Measurements from ENCODE around the gene LMF1. TPM values are rescaled to one million over a fixed set of nuclear protein-coding genes. Genes with fewer than 3 reads are reported as not detected.
A peak's percentile ranks its signal among the peaks of the same experiment; 100 is the strongest.
"Not testable (repeated sequence)": the region's sequence is repeated elsewhere in the genome, so short reads cannot be mapped to it uniquely, and the experiment has no call there.

The LMF1 gene
- total RNA-seq, 1 experiment from 2014 or later, result 25.9 TPM

- no peak for DNase-seq (ENCODE audit: low spot score)
- in situ Hi-C loops (cut with HindIII; ENCODE audit: low sequenced_read_pairs), result no loop called here
Observed at GRCh38 chr16:894136-894535, 76.6 kb downstream of the LMF1 start.

DNA sequence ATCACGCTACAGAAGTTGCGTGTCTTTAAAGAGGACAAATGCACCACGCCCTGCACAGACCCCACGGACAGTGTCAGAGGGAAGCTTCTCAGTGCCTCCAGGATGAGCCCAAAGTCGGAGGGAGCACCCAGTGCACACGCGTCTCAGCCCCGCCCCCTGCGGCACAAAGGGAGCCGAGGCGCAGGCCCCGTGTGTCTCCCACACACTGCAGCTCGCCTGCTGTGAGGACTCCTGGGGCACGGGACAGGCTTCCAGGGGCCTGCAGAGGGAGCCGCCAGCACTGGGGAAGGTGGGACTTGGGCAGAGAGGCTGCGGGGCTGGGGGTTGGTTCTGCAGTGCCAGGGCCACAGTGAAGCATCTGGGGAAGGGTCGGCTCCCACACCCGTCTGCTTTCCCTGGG, 77.4 kb downstream of the LMF1 start:
- in situ Hi-C loops (cut with HindIII; ENCODE audit: low sequenced_read_pairs), result no loop called here
- no peak for DNase-seq (ENCODE audit: low spot score)

DNA sequence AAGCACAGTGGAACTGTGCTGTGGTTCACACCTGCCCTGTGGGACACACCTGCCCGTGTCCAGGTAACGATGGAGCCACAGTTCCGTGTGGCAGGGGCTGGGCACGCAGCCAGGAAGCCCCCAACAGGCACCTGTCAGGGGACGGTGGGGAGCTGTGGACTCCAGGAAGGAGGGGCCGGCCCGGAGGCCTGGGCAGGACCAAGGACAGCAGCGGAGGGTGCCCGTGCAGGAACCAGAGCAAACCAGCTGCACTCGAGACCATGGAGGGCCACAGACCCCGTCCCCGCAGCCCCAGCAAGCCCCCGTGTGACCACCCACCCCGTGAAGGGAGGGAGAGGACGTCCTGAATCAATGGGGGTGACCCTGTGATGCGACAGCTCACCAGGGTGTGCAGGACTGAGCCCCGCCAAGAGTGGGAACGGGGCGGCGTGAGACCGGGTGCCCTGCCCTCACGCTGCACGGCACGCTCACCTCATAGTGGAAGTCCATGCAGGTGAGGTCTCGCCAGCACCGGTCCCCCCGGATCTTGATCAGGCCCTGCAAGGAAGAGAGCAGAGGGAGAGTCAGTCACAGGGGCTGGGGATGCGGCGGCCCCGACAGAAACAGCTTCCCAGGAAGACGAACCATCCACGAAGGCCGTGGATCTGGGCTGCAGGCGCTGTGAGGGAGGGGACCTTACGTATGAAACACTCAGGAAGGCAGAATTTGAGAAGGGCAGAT, 78.1 kb downstream of the LMF1 start:
- in situ Hi-C loops (cut with HindIII; ENCODE audit: low sequenced_read_pairs), result no loop called here
- DNase-seq (ENCODE audit: low spot score), result no peak

DNA sequence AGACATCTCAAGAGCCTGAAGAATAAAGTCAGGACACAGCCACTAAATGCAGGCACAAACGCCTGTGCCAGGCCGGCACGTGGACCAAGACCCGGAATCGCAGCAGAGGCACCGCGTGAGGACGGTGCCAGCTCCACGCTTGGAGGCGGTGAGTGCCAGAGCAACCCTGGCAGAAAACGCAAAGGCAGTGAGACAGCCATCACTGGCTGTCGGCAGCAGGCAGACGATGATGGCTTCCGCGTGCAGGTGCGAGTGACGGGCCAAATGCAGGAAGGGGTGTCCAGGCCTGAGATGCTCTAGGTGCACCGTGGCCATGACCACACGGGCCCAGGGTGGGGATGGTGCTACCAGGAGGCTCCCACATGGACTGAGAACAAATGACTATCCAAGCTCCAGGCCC, 78.8 kb downstream of the LMF1 start:
- DNase-seq (ENCODE audit: low spot score), result peak; percentile 2
- in situ Hi-C loops (cut with HindIII; ENCODE audit: low sequenced_read_pairs), result no loop called here

DNA sequence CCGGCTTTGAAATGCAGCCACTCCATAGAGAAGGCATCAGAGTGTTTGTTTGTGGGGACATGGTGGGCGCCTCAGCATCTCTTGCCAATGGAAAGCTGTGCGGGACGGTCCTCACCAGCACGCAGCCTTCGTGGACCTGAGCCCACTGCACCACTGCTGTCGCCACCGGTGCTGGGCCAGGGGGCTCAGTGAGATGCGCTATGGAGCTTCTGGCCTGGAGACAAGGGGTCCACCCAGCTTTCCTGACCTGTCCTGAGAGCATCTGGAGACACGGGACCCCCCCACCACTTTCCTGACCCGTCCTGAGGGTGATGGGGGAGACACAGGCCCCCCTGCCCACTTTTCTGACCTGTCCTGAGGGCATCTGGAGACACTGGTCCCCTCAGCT, 79.4 kb downstream of the LMF1 start:
- no peak for DNase-seq (ENCODE audit: low spot score)
- in situ Hi-C loops (cut with HindIII; ENCODE audit: low sequenced_read_pairs), result no loop called here

GRCh38 chr16:890716-891352, 80.0 kb downstream of the LMF1 start:
- no peak for DNase-seq (ENCODE audit: low spot score)
- in situ Hi-C loops (cut with HindIII; ENCODE audit: low sequenced_read_pairs), result no loop called here

DNA sequence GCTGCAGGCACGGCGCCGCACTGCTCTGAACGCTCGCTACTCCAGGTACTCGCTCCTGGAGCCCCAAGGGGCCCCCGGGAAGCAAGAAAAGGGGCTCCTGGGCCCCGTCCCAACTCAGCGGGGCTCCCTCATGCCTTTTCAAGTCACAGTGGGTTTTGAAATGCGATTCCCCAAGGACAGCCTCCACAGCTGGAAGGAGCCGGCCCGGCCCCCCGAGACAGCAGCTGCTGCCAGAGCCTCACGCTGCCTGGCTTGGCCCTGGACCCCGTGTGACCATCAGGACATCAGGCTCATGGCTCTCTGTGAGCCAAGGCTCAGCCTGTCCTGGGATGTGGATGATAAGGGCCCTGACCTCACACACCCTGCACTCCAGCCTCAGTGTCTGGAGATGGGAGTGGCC, 80.6 kb downstream of the LMF1 start:
- in situ Hi-C loops (cut with HindIII; ENCODE audit: low sequenced_read_pairs), result no loop called here
- DNase-seq (ENCODE audit: low spot score), result no peak

DNA sequence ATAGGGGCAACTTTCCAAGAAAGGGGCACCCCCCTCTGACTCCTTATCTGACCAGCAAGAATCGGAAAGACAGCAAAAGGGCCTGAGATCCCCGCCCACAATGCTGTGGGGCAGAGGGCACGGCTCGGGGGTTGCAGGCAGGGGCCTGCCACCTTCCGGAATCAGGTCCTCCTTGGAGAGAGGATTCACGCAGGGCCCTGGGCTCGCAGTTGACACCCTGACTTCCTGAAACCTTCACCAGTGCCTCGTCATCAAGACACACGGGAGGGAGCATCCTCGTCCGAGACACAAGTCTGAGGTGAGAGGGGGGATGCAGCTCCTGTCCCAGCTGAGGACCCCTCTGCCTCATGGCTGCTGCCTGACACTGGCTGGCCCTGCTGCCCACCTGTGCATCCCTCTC, 81.2 kb downstream of the LMF1 start:
- in situ Hi-C loops (cut with HindIII; ENCODE audit: low sequenced_read_pairs), result no loop called here
- DNase-seq (ENCODE audit: low spot score), result no peak

GRCh38 chr16:888901-889570, 81.7 kb downstream of the LMF1 start:
- DNase-seq (ENCODE audit: low spot score), result no peak
- in situ Hi-C loops (cut with HindIII; ENCODE audit: low sequenced_read_pairs), result no loop called here

DNA sequence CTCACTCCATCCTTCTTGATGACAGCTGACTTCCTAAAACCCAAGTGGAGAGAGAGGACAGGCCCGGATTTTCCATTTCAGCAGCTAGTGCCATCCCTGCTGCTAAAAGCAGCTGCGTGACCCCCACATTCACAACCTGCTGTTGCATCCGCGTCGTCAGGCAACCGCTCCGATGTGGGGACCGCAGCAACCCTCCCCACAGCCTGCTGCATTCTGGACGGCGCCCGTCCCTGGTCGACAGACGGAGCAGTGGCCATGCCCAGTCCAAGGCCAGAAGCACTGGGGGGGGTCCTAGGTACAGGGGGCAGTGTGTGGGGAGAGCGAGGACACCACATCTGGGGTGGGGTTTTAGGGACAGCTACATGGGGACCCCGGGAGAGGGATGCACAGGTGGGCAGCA, 82.3 kb downstream of the LMF1 start:
- in situ Hi-C loops (cut with HindIII; ENCODE audit: low sequenced_read_pairs); DNase-seq (ENCODE audit: low spot score): not testable (repeated sequence)

GRCh38 chr16:887846-888245, 82.9 kb downstream of the LMF1 start:
- in situ Hi-C loops (cut with HindIII; ENCODE audit: low sequenced_read_pairs), result no loop called here
- DNase-seq (ENCODE audit: low spot score), result no peak

DNA sequence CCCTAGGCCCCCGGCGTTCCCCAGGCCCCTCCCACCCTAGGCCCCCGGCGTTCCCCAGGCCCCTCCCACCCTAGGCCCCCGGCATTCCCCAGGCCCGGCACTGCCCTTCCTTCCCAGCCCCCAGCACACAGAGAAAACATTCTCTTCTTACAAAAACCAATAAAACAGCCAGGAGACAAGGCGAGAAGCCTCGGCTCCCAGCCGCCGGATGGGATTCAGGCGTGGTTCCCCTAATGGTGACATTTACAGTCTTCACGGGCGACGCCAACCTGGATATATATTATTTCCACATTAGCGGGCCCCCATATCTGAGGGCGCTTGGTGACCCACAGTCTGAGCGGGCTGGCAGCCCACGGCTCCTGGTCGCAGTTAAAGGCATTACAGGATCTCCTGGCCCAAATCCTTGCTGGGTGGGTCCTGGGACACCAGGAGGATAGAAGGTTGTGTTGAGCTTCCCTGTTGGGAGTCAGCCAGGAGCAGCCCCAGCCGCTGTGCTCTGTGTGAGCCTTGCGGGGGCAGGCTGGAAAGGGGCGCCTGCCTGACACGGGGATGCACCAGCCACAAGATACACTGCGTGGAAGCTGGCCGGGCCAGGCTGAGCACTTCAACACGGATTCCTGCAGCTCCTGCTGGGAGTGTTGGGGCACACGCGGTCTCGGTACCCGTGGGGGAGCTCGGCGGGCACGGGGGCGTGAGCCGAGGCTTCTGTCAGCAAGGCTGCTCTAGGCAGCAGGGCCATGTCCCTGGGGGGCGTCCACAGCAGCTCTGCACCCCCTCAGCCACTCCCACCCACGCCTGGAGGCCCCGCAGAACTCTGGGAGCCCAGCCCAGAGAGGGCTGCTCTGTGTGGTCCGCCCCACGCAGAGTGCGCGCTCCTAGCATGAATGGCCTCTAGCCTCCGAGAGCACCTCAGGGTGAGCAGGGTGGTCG, 83.7 kb downstream of the LMF1 start:
- in situ Hi-C loops (cut with HindIII; ENCODE audit: low sequenced_read_pairs), result no loop called here
- no peak for DNase-seq (ENCODE audit: low spot score)

DNA sequence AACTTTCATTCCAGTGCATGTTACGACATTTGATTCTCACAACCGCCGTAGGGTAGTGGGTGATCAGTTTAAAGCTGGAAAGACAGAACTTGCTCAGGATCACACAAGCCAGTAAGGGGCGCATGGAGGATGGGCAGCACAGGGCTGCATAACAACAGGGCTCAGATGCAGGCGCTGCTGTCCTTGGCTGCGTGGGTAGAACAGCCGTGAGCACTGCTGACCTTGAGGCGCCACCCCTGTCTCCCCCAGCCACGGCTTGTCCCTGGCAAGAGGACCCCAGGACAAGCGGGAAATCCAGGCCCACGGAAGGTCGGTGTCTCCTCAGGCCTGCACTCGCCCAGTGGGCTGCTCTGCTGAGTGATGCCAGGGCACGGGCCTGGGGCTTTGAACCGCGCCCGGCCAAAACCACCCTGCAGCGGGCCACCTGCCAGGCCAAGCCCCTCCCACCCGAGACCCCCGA, 84.7 kb downstream of the LMF1 start:
- in situ Hi-C loops (cut with HindIII; ENCODE audit: low sequenced_read_pairs), result no loop called here
- DNase-seq (ENCODE audit: low spot score), result no peak

DNA sequence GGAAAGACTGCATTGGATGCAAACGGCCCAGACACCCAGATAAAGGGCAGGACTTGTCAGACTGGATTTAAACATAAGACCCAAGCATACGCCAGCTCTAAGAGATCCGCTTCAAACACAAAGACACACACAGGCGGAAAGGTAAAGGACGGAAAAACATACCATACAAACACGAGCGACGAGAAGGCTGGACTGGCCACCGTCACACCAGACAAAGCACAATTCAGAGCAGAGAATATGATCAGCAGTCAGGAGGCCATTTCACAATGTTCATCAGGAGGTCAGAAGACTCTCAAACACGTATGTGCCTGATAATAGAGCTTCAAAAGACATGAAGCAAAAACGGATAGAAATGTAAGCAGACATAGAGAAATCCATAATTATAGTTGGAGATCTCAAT, 85.4 kb downstream of the LMF1 start:
- DNase-seq (ENCODE audit: low spot score), result no peak
- in situ Hi-C loops (cut with HindIII; ENCODE audit: low sequenced_read_pairs), result no loop called here

- in situ Hi-C loops (cut with HindIII; ENCODE audit: low sequenced_read_pairs), result no loop called here
- no peak for DNase-seq (ENCODE audit: low spot score)
Observed at GRCh38 chr16:884232-884631, 86.6 kb downstream of the LMF1 start.

DNA sequence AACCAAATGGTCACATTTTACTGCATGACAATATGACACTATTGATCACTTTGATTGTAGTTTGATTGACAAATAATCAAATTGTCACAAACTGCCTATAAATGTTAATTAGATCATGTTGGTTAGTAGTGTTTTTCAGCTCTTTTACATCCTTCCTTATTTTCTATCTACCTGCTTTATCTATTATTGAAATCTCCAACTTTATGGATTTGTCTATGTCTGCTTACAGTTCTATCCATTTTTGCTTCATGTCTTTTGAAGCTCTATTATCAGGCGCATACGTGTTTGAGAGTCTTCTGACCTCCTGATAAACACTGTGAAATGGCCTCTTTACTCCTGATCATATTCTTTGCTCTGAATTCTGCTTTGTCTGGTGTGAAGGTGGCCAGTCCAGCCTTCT, 87.0 kb downstream of the LMF1 start:
- no peak for DNase-seq (ENCODE audit: low spot score)
- in situ Hi-C loops (cut with HindIII; ENCODE audit: low sequenced_read_pairs), result no loop called here

- in situ Hi-C loops (cut with HindIII; ENCODE audit: low sequenced_read_pairs), result no loop called here
- no peak for DNase-seq (ENCODE audit: low spot score)
Observed at GRCh38 chr16:883340-883739, 87.4 kb downstream of the LMF1 start.

DNA sequence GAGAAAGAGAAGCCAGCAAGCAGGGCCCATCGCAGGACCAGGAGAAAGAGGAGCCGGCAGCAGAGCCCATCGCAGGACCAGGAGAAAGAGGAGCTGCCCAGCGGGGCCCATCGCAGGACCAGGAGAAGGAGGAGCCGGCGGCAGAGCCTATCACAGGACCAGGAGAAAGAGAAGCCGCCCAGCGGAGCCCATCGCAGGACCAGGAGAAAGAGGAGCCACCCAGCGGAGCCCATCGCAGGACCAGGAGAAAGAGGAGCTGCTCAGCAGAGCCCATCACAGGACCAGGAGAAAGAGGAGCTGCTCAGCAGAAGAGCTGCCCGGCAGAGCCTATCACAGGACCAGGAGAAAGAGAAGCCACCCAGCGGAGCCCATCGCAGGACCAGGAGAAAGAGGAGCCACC, 88.1 kb downstream of the LMF1 start:
- DNase-seq (ENCODE audit: low spot score); in situ Hi-C loops (cut with HindIII; ENCODE audit: low sequenced_read_pairs): not testable (repeated sequence)

DNA sequence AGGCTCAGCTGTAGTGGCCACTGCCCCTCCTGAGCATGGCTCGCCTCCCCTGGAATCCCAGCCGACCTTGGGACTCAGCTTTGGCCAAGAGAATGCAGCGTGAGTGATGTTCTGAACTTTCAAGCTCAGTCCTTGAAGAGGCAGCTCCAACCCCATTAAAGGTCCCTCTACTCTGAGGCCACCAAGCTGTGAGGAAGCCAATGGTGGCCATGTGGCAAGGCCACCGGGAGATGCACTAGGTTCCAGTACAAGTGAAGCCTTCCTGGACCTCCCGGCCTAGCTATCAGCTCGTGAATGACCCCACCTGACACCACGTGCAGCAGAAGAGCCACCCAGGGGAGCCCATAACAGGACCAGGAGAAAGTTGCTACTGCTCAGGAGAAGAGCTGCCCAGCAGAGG, 88.5 kb downstream of the LMF1 start:
- in situ Hi-C loops (cut with HindIII; ENCODE audit: low sequenced_read_pairs), result no loop called here

More for the DNA sequence above, 88.5 kb downstream of the LMF1 start:
- DNase-seq (ENCODE audit: low spot score), result no peak

All from G401 (cell line).